IMR-90 (cell line): ENCODE results near the gene RNGTT. TPM values are rescaled to one million over a fixed set of nuclear protein-coding genes. Genes with fewer than 3 reads are reported as not detected.
A peak's percentile ranks its signal among the peaks of the same experiment; 100 is the strongest.

Source experiments
- ATAC-seq: fragments of 200-7000 bp; cut with Tn5 transposase; 2 replicates; pipeline ENCODE4 v1.9.1; 2020; ENCODE audit warnings: low read depth, mild to moderate bottlenecking, moderate library complexity
- BruUV-seq: library from RNA; stranded (reverse); fragments of 400-500 nt; replicated peaks from 2 replicates; lab custom pipeline; 2021; lab: Mats Ljungman, UMichigan
- CTCF ChIA-PET: fragments of 300-600 bp; formaldehyde crosslinking; extraction: SDS; loops from one replicate; lab custom pipeline; 2021; ENCODE audit warnings: antibody characterized with exemption; lab: Yijun Ruan, JAX
- POLR2A ChIA-PET: fragments of 300-600 bp; sonication (Branson Sonifier 250); formaldehyde crosslinking; loops from one replicate; lab custom pipeline; 2022; ENCODE audit warnings: antibody characterized with exemption; ENCODE audit not compliant: unreplicated experiment; lab: Charles Lee
- DNase-seq: peaks from one replicate; pipeline ENCODE4 v3.0.0; 2013
- H2AFZ ChIP-seq: replicated peaks from 2 replicates; pipeline ENCODE3; 2013; ENCODE audit warnings: low read length, mild to moderate bottlenecking; ENCODE audit not compliant: poor library complexity
- H2AK5ac ChIP-seq: 2 replicates; pipeline ENCODE4 v1.6.1; 2013; ENCODE audit warnings: low read depth, low read length, inconsistent platforms
- H2AK9ac ChIP-seq: replicated peaks from 2 replicates; pipeline ENCODE3; 2013; ENCODE audit warnings: mild to moderate bottlenecking, low read depth, low read length, moderate library complexity; ENCODE audit not compliant: poor library complexity
- H2BK120ac ChIP-seq: 2 replicates; pipeline ENCODE4 v1.6.1; 2013; ENCODE audit warnings: low read depth, low read length, inconsistent platforms
- H2BK15ac ChIP-seq: 3 replicates; pipeline ENCODE4 v1.6.1; 2013; ENCODE audit warnings: low read depth, low read length, inconsistent platforms
- H2BK20ac ChIP-seq: 2 replicates; pipeline ENCODE4 v1.6.1; 2013; ENCODE audit warnings: low read depth, mild to moderate bottlenecking, inconsistent platforms, low read length, moderate library complexity
- H2BK5ac ChIP-seq: 2 replicates; pipeline ENCODE4 v1.6.1; 2013; ENCODE audit warnings: mild to moderate bottlenecking, low read depth, low read length, inconsistent platforms; ENCODE audit not compliant: poor library complexity, severe bottlenecking
- H3K14ac ChIP-seq: replicated peaks from 2 replicates; pipeline ENCODE4 v1.6.1; 2013; ENCODE audit warnings: low read depth, low read length, inconsistent platforms
- H3K18ac ChIP-seq: 2 replicates; pipeline ENCODE4 v1.6.1; 2013; ENCODE audit warnings: low read depth, low read length, control low read depth
- H3K23ac ChIP-seq: 2 replicates; pipeline ENCODE4 v1.6.1; 2013; ENCODE audit warnings: low read depth, low read length, inconsistent platforms
- H3K27ac ChIP-seq: 2 replicates; pipeline ENCODE4 v1.5.1; 2013; ENCODE audit warnings: mild to moderate bottlenecking, control low read depth, low read length; ENCODE audit not compliant: insufficient read depth
- H3K27me3 ChIP-seq: 2 replicates; pipeline ENCODE4 v1.6.1; 2013; ENCODE audit warnings: low read length; ENCODE audit not compliant: control insufficient read depth, insufficient read depth
- H3K36me3 ChIP-seq: 2 replicates; pipeline ENCODE4 v1.6.1; 2013; ENCODE audit warnings: low read length, mixed read lengths; ENCODE audit not compliant: control insufficient read depth, insufficient read depth
- H3K4ac ChIP-seq: 2 replicates; pipeline ENCODE4 v1.6.1; 2013; ENCODE audit warnings: low read depth, low read length, inconsistent platforms
- H3K4me1 ChIP-seq: 2 replicates; pipeline ENCODE4 v1.6.1; 2013; ENCODE audit warnings: low read length, mixed read lengths; ENCODE audit not compliant: control insufficient read depth, insufficient read depth
- H3K4me2 ChIP-seq: 2 replicates; pipeline ENCODE4 v1.6.1; 2013; ENCODE audit warnings: low read depth, mild to moderate bottlenecking, control low read depth, low read length, moderate library complexity
- H3K4me3 ChIP-seq: 2 replicates; pipeline ENCODE4 v1.5.1; 2013; ENCODE audit warnings: low read depth, mild to moderate bottlenecking, control low read depth, low read length, moderate library complexity; ENCODE audit not compliant: insufficient read depth
- H3K56ac ChIP-seq: 2 replicates; pipeline ENCODE4 v1.6.1; 2013; ENCODE audit warnings: low read length, inconsistent platforms; ENCODE audit not compliant: insufficient read depth; ENCODE audit errors: extremely low read depth
- H3K79me1 ChIP-seq, 2 experiments: 2 replicates each; pipeline ENCODE4 v1.6.1; 2013; ENCODE audit warnings: low read length in 2 of 2, inconsistent platforms in 1 of 2, low read depth in 1 of 2
- H3K9ac ChIP-seq: 2 replicates; pipeline ENCODE4 v1.6.1; 2013; ENCODE audit warnings: low read depth, low read length, control low read depth
- H3K9me1 ChIP-seq: 2 replicates; pipeline ENCODE4 v1.6.1; 2013; ENCODE audit warnings: low read length, inconsistent platforms; ENCODE audit not compliant: insufficient read depth
- H3K9me3 ChIP-seq: 2 replicates; pipeline ENCODE4 v1.6.1; 2013; ENCODE audit warnings: low read length; ENCODE audit not compliant: control insufficient read depth, insufficient read depth
- H4K20me1 ChIP-seq: 2 replicates; pipeline ENCODE4 v1.6.1; 2013; ENCODE audit warnings: low read length, inconsistent platforms; ENCODE audit not compliant: insufficient read depth
- H4K5ac ChIP-seq: 2 replicates; pipeline ENCODE4 v1.6.1; 2013; ENCODE audit warnings: mild to moderate bottlenecking, low read depth, low read length, control low read depth
- H4K8ac ChIP-seq, 2 experiments: 2 replicates each; pipeline ENCODE4 v1.6.1; 2013; ENCODE audit warnings: low read depth in 2 of 2, low read length in 2 of 2, control low read depth in 1 of 2, inconsistent platforms in 1 of 2
- H4K91ac ChIP-seq: 2 replicates; pipeline ENCODE4 v1.6.1; 2013; ENCODE audit warnings: low read depth, low read length, inconsistent platforms; ENCODE audit not compliant: insufficient read depth
- CEBPB ChIP-seq: IDR thresholded peaks from 2 replicates; pipeline ENCODE4 v1.6.1; 2012; ENCODE audit warnings: low read depth, low read length, improper control_type of control experiment
- MAZ ChIP-seq: IDR thresholded peaks from 2 replicates; pipeline ENCODE4 v1.6.1; 2012; ENCODE audit warnings: low read depth, mild to moderate bottlenecking, low read length, improper control_type of control experiment, moderate library complexity, borderline replicate concordance
- NFE2L2 ChIP-seq: fragments of 150-350 bp; IDR thresholded peaks from 2 replicates; pipeline ENCODE4 v1.6.1; 2016; ENCODE audit warnings: low read depth, mild to moderate bottlenecking, low read length
- WGBS, 2 experiments: methylation state at CpG; one replicate each; pipeline versions ENCODE4 v1.1.5 to v1.1.7; 2013; ENCODE audit warnings: missing lambda C conversion rate in 2 of 2; ENCODE audit not compliant: insufficient read length in 1 of 2; ENCODE audit errors: extremely low coverage in 2 of 2; 5-methylcytosine and 5-hydroxymethylcytosine counted together
- dilution Hi-C: fragments of 300-500 bp; cut with HindIII; formaldehyde crosslinking; loops from one replicate; pipeline ENCODE4 v1.14.3; 2018; ENCODE audit warnings: low sequenced_read_pairs; ENCODE audit not compliant: unreplicated experiment
- in situ Hi-C: fragments of 300-500 bp; cut with MboI; formaldehyde crosslinking; loops from 3 replicates; pipeline ENCODE4 v1.14.3; 2019; ENCODE audit warnings: low sequenced_read_pairs, inconsistent platforms, mixed read lengths
- intact Hi-C: fragments of 100-400 bp; cut with micrococcal nuclease; formaldehyde crosslinking; loops from 2 replicates; pipeline ENCODE4 v1.10.0; 2022
- polyA plus RNA-seq, 3 experiments: library from polyadenylated mRNA; depleted of rRNA; stranded (reverse); fragments of >200 nt; gene quantifications; 2 replicates each; pipeline ENCODE4 v1.2.3, GENCODE V29; 2012; ENCODE audit warnings: low replicate concordance in 1 of 3
- total RNA-seq: library from RNA; depleted of rRNA; stranded (reverse); fragments of >200 nt; gene quantifications from 2 replicates; pipeline ENCODE4 v1.2.3, GENCODE V29; 2012

The RNGTT gene
- total and polyA plus RNA-seq, 2 of the 4 experiments (the other 2 are of a cell fraction) = 5.4 to 21.7 TPM

DNA sequence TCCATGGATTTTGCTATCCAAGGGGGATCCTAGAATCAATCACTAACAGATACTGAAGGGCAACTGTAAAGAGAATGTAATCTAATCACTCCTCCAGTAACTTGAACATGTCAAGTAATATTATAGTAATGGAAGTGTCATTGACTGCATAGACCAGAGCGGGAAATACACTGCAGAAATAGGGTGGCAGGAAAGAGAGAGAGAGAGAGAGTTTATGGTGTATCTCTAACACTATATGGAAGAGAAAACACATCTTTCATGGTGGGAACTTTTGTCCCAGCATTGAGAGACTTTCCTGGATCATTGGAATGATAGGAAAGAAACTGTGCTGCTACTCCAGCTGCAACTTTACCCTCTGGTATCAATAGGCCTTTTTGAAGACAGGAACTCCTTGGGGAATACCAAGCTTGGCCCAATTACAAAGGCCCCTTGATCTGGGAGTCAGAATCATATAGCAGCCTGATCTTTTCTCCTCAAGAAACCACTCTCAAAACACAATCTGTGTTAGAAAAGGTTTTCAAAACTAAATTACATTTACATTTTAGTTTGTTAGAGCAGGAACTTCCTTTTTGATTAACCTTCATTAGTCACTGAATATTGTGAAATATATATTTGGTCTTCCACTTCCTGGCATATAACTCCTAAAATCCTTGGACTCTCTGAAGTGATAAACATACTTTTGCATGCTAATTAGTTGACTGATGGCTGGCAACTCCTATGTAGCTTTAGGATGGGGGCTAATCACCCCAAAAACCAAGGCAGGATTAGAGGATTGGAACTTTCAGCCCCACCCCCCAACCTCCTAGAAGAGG, 29.5 kb upstream of the RNGTT start:
- Histone ChIP-seq H3K4me3 (no peak overlapping the region), H3K4me2 (no peak overlapping the region), H4K91ac (no peak overlapping the region), H3K4ac (no peak overlapping the region), H3K27me3 (no peaks in the 10 kb centered on the region), H3K36me3 (no peaks in the 10 kb centered on the region), H4K20me1 (no peaks in the 10 kb centered on the region), H3K4me1 (no peaks in the 10 kb centered on the region), H3K23ac (no peak overlapping the region), H2BK120ac (no peak overlapping the region), H2AK5ac (no peak overlapping the region), H3K9ac (no peak overlapping the region), H2AK9ac (no peak overlapping the region), H3K56ac (no peak overlapping the region), H3K18ac (no peak overlapping the region), H3K9me1 (no peaks in the 10 kb centered on the region), H3K27ac (no peak overlapping the region), H3K79me1 (no peaks in the 10 kb centered on the region), H2BK15ac (no peak overlapping the region), H2AFZ (no peak overlapping the region), H3K14ac (no peak overlapping the region), H2BK20ac (no peak overlapping the region), H3K9me3 (no peaks in the 10 kb centered on the region), H2BK5ac (no peak overlapping the region), H4K8ac (no peak overlapping the region), H4K5ac (no peak overlapping the region)
- CTCF ChIA-PET = no interaction called here
- DNase-seq = no peak
- in situ Hi-C loops (loop anchor here (25.0 kb wide), 2 partner anchors 369 to 619 kb away; partner anchors contain the start of gene UBE2J1), dilution Hi-C loops (no loop called here), intact Hi-C loops (no loop called here)
- WGBS, 2 experiments = no CpG with 5 or more reads among the region's 1 CpG
- no TSS peak for BruUV-seq
- TF ChIP-seq MAZ (no peak), CEBPB (0 out of 2 replicates have a peak, but pooled peaks have one; percentile 19), NFE2L2 (no peak)
- ATAC-seq = no peak
- POLR2A ChIA-PET = no interaction called here
